GM21786 (cell line): ENCODE measurements around the gene CRB2.

Experiments
- ATAC-seq: cut with Tn5 transposase; IDR thresholded peaks from one replicate; pipeline ENCODE4 v1.9.1; 2021; ENCODE audit not compliant: unreplicated experiment

The CRB2 gene

GRCh38 chr9:123377211-123377971 lies 21.4 kb downstream of the CRB2 start:
- ATAC-seq = no peak

GRCh38 chr9:123378025-123378424 lies 22.0 kb downstream of the CRB2 start:
- ATAC-seq = no peak

- ATAC-seq = no peak
Observed at GRCh38 chr9:123378956-123379660, 23.1 kb downstream of the CRB2 start.

DNA sequence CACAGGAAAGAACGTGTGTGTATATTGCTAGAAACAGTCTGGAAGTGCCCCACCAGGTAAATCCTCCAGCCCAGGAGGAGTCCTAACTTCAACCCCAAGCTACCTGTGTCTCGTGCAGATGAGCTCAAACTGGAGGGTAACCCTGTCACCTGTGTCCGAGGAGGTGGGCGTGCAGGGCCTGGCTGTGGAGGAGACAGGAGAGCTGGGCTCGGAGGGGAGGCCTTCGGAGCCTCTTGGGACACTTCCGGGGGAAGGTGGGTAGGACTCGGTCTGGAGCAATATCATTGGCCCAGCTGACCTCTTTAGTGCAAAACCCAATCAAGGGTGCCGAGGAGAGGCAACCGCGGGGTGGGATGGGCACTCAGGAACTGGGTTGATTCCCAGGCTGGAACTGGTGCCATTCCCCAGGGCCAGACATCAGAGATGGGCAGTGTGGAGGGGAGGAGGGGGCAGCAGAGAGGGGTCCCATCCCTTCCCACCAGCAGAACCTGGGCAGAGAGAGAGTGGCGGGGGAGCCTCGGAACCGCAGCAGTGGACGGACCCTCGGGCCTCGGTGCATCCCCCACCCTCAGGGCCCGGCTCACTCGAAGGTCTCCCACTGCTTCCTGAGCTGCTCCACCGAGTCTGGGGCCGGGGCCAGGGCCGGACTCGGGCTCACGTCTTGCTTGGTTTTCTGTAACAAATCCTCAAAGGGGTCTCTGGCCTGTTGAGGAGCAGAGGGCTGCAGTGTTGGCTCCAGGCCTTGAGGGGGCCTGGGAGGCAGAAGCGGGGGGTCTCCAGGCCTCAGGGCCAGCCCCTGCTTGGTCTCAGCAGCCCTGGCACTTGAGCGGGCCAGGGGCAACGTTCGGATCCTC lies 25.1 kb downstream of the CRB2 start:
- ATAC-seq = no peak

GRCh38 chr9:123382653-123383511 lies 26.9 kb downstream of the CRB2 start:
- ATAC-seq = no peak

GRCh38 chr9:123383512-123384170 lies 27.6 kb downstream of the CRB2 start:
- ATAC-seq = no peak

- ATAC-seq = no peak
Observed at GRCh38 chr9:123387686-123388085, 31.7 kb downstream of the CRB2 start.

GRCh38 chr9:123389070-123389469 lies 33.1 kb downstream of the CRB2 start:
- ATAC-seq = no peak

GRCh38 chr9:123389698-123390097 lies 33.7 kb downstream of the CRB2 start:
- ATAC-seq = no peak

- no peak for ATAC-seq
Observed at GRCh38 chr9:123390337-123391135, 34.5 kb downstream of the CRB2 start.

GRCh38 chr9:123391233-123391632 lies 35.2 kb downstream of the CRB2 start:
- ATAC-seq = no peak

- ATAC-seq = no peak
Observed at GRCh38 chr9:123391946-123392345, 35.9 kb downstream of the CRB2 start.

DNA sequence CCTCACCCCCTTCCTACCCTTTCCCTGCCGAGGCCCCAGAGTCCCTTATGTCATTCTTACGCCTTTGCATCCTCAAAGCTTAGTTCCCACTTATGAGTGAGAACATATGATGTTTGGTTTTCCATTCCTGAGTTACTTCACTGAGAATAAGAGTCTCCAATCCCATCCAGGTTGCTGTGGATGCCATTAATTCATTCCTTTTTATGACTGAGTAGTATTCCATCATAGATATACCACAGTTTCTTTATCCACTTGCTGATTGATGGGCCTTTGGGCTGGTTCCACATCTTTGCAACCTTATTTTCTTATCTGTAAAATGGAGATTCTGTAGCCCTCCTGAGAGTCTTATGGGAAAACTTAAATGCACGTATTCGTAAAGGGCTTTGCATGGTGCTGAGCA lies 36.8 kb downstream of the CRB2 start:
- ATAC-seq = no peak

DNA sequence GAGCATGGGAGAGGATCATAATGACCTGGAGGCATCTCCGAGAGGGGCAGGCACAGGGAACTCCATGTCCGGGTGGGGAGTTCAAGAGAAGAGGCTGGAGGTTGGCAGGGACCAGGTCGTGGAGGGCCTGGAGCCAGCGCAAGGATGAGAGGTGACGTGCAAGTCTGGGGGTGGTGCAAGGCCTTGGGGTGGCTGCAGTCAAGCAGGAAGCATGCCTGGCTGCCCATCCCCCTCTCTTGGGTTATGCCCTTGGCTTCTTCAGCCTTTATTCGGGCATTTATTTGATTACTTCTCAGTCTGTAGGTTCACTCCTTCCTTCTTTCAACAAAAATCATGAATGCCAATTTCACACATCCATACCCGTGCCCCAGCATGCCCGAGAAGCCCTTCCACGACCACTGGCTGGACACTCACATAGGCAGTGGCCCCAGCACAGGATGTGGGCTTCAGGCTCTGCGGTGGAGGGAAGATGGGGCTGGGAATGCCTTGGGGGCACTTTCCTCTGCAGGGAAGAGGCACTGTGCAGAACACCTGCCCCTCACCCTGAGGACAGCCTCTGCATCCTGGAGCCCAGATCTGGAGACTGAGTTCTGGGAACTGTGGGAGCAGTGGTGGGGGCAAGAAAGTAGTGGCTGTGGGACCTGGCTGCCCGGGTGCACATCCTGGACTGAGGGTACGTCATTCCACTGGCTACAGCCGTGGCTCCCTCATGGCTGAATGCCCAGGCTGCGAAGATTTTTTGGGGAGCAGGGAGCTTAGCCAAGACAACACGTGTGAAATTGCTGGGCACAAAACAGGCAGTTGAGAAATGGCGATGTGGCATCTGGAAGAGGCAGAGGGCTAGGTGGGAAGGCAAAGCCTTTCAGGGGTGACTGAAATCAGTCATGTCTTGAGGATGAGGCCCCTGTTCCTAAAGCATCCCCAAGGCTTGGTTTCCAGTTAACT lies 38.6 kb downstream of the CRB2 start:
- ATAC-seq = no peak

DNA sequence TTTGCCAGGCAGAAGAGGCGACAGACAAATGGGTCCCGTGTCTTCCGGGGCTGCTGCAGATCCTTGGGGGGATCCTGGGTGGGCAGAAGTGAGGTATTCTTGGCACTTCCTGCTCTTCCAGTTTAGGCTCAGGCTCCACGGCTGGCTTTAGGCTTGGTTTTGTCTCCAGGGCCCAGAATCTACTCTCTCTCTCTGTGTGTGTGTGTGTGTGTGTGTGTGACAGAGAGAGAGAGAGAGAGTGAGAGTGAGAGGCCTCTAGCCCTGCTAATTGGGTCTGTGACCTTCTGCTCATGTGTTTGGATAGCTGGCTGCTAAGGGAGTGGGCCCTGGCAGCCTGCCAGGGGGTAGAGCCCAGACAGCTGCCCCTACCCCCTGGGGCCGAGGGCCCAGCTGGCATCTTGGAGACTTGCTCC lies 39.3 kb downstream of the CRB2 start:
- no peak for ATAC-seq

DNA sequence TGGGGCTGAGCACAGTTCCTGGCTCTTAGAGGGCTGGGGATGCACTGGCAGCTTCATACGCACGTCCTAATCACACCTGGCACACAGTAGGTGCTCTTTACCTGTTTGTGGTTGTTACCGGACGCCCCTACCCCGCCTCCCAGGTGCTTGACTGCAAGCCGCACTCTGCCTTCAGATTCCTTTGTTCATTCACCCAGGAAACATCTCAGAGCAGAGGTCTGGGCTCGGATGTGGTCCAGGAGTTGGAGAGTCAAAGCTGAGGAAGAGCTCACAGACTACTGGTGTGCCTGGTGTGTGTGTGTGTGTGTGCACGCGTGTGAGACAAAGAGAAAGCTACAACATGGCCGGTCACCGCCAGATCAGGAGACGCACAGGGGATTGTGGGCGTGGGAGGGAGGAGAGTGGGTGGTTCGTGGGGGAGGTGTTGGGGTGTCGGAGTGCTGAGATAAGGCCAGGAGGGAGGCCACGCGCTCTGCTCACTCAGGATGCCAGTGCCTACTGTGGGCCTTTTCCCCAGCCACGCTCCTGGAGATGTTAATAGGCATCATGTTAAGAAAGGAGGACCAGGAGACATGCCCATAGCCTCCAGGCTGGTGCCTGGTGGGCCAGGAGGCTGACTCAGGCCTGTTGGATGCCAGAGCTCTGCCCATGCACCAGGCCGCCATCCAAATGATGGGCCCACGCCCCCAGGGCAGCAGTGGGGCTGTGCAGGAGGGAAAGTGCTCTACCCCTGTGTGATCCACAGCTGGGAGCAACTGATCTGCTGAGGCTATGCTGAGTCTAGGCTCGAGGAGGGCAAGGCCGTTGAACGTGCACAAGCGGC lies 39.9 kb downstream of the CRB2 start:
- ATAC-seq = no peak

DNA sequence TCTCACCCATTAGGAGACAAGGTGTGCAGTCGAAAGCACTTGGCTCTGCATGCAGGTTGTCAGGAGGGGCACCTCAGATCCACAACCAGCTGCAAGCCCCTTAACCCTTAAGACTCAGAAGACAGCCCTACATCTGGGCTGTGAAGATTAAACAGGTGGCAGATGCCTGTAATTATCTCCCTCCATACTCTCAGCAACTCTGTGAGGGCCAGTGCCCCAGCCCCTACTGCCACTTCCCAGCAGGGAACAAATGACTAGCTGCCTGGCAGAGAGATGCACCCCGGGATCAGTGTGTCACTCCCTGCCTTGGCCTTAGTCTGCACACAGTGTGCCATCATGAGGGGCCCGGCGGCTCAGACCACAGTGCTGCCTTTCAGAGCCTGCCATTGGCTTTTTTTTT lies 42.0 kb downstream of the CRB2 start:
- no peak for ATAC-seq
